Right forelimb (tissue), 1 donor: Measurements from ENCODE around the gene TSPAN3.

Source experiments
- DNase-seq: peaks from one replicate; pipeline ENCODE4 v3.0.0-alpha.2; 2018

TSPAN3 gene

GRCh38 chr15:77021803-77022381 lies 49.0 kb downstream of the TSPAN3 start:
- DNase-seq = no peak

GRCh38 chr15:77021088-77021481 lies 49.8 kb downstream of the TSPAN3 start:
- no peak for DNase-seq

- no peak for DNase-seq
Measured at GRCh38 chr15:77020348-77021087, 50.4 kb downstream of the TSPAN3 start.

GRCh38 chr15:77019521-77020331 lies 51.2 kb downstream of the TSPAN3 start:
- DNase-seq = no peak

GRCh38 chr15:77018796-77019505 lies 52.0 kb downstream of the TSPAN3 start:
- DNase-seq = no peak

GRCh38 chr15:77017761-77018720 lies 52.9 kb downstream of the TSPAN3 start:
- DNase-seq = no peak

- DNase-seq = no peak
Measured at GRCh38 chr15:77017091-77017660, 53.7 kb downstream of the TSPAN3 start.

- DNase-seq = no peak
Measured at GRCh38 chr15:77016321-77016695, 54.6 kb downstream of the TSPAN3 start.

GRCh38 chr15:77015646-77016320 lies 55.1 kb downstream of the TSPAN3 start:
- no peak for DNase-seq

GRCh38 chr15:77014132-77015081 lies 56.5 kb downstream of the TSPAN3 start:
- no peak for DNase-seq

GRCh38 chr15:77013776-77014131 lies 57.2 kb downstream of the TSPAN3 start:
- DNase-seq = no peak

GRCh38 chr15:77012868-77013267 lies 58.0 kb downstream of the TSPAN3 start:
- no peak for DNase-seq

GRCh38 chr15:77012117-77012712 lies 58.7 kb downstream of the TSPAN3 start:
- DNase-seq = no peak

GRCh38 chr15:77010857-77011256 lies 60.1 kb downstream of the TSPAN3 start:
- DNase-seq = no peak

- no peak for DNase-seq
Measured at GRCh38 chr15:77010312-77010686, 60.6 kb downstream of the TSPAN3 start.

GRCh38 chr15:77009646-77010311 lies 61.1 kb downstream of the TSPAN3 start:
- no peak for DNase-seq

GRCh38 chr15:77009176-77009575 lies 61.7 kb downstream of the TSPAN3 start:
- DNase-seq = no peak

GRCh38 chr15:77004189-77004588 lies 66.7 kb downstream of the TSPAN3 start:
- DNase-seq = no peak
